ENCODE data around the gene IZUMO2.
"Not testable (repeated sequence)": the region's sequence is repeated elsewhere in the genome, so short reads cannot be mapped to it uniquely, and the experiment has no call there.

Gene IZUMO2

DNA sequence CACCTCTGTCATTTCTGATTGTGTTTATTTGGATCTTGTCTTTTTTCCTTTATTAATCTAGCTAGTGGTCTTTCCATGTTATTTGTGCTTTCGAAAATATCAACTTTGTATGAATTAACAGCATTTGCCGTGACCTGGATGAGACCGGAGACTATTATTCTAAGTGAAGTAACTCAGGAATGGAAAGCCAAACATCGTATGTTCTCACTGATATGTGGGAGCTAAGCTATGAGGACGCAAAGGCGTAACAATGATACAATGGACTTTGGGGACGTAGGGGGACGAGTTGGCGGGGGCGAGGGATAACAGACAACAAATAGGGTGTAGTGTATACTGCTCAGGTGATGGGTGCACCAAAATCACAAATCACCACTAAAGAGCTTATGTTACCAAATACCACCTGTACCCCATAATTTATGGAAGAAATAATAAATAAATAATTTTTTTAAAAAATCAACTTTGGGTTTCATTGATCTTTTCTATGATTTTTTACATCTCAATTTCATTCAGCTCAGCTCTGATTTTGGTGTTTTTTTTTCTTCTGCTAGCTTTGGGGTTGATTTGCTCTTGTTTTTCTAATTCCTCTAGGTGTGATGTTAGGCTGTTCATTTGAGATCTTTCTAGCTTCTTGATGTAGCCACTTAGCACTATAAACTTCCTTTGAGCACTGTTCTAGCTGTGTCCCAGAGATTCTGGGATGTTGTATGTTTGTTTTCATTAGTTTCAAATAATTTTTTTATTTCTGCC, 27.1 kb downstream of the IZUMO2 start:
- DNase-seq (ENCODE audit: low spot score) = peak; percentile 12

DNA sequence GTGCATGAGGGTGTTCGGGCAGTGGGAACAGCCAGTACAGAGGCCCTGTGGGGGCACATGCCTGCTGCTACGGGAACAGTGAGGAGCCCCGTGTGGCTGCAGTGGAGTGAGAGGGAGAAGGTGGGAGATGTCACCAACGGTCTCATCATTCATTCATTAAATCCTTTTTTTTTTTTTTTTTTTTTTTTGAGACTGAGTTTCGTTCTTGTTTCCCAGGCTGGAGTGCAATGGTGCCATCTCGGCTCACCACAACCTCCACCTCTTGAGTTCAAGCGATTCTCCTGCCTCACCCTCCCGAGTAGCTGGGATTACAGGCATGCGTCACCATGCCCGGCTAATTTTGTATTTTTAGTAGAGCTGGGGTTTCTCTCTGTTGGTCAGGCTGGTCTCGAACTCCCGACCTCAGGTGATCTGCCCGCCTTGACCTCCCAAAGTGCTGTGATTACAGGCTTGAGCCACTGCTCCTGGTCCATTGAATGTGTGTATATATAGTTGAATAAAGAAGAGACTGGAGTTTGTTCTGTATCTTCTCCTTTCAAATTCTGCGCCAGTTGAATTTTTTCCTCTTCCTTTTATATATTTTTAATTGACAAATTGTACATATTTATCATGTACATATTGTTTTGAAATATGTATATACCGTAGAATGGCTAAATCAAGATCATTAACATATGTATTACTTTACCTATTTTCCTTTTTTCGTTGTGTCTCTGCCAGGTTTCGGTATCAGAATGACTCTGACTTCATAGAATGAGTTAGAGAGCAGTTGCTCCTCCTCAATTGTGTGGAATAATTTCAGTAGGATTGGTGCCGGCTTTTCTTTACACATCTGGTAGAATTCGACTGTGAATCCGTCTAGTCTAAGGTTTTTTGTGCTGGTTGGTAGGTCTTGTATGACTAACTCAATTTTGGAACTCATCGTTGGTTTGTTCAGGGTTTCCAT, 28.0 kb downstream of the IZUMO2 start:
- not testable (repeated sequence) for DNase-seq (ENCODE audit: low spot score)

DNA sequence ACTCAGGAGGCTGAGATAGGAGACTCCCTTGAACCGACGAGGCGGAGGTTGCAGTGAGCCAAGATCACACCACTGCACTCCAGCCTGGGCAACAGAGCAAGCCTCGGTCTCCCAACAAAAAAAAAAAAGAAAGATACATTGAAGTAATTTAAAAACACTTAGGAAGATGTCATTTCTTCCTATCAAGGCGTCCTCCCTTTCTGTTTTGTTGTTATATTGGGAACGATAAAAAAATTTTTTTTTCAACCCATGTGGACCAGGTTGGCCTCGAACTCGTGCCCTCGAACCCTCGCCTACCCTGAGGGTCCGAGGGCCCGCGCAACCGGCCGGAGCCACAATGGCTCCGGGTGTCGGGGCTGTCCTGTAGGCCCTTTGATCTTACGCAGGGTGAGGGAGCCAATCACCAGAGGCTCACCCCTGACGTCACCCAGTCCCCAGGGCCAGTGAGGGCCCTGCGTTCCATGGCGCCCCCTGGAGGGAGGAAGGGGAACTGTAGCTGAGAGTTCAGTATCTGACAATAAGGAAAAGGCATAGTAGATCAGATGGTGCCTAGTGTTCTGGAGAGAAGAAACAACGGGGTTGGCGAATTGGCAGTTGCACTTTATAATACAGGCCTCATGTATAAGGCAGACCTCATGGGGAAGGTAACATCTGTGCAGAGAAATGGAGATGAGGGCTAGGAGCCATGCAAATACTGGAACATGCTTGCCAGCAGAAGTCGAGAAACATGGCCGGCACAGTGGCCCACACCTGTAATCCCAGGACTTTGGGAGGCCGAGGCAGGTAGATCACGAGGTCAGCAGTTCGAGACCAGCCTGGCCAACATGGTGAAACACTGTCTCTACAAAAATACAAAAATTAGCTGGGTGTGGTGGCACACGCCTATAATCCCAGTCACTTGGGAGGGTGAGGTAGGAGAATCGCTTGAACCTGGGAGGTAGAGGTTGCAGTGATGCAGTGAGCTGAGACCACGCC, 29.3 kb downstream of the IZUMO2 start:
- DNase-seq (ENCODE audit: low spot score) = not testable (repeated sequence)

DNA sequence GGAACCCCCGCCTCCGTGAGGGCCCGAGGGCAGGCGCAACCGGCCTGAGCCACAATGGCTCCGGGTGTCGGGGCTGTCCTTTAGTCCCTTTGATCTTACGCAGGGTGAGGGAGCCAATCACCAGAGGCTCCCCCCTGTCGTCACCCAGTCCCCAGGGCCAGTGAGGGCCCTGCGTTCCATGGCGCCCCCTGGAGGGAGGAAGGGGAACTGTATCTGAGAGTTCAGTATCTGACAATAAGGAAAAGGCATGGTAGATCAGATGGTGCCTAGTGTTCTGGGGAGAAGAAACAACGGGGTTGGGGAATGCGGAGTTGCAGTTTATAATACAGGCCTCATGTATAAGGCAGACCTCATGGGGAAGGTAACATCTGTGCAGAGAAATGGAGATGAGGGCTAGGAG, 59.1 kb downstream of the IZUMO2 start:
- not testable (repeated sequence) for DNase-seq (ENCODE audit: low spot score)

DNA sequence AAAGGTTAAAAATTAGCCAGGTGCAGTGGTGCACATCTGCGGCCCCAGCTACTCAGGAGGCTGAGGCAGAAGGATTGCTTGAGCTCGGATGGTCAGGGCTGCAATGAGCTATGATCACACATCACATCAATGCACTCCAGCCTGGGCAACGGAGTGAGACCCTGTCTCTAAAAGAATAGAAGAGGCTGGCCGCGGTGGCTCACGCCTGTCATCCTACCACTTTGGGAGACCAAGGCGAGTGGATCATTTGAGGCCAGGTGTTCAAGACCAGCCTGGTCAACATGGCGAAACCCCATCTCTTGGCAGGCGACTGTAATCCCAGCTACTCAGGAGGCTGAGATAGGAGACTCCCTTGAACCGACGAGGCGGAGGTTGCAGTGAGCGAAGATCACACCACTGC, 59.7 kb downstream of the IZUMO2 start:
- DNase-seq (ENCODE audit: low spot score) = not testable (repeated sequence)
